GM12874 (cell line): ENCODE measurements around the gene ZNF37A.

Source experiments
- CTCF ChIP-seq: IDR thresholded peaks from 2 replicates; pipeline ENCODE4 v1.5.1; 2011; ENCODE audit warnings: low read depth, mild to moderate bottlenecking, control low read depth, low read length, moderate library complexity; ENCODE audit not compliant: insufficient read depth

ZNF37A gene

GRCh38 chr10:38093816-38094157, 350 bp upstream of the ZNF37A start:
- no peak for TF ChIP-seq CTCF

GRCh38 chr10:38094927-38095574, 914 bp downstream of the ZNF37A start:
- no peak for TF ChIP-seq CTCF

- no peak for TF ChIP-seq CTCF
Measured at GRCh38 chr10:38102880-38103279, 8.7 kb downstream of the ZNF37A start.

- TF ChIP-seq CTCF: no peak
Measured at GRCh38 chr10:38103756-38104155, 9.6 kb downstream of the ZNF37A start.

GRCh38 chr10:38112159-38112558, 18.0 kb downstream of the ZNF37A start:
- TF ChIP-seq CTCF: no peak

GRCh38 chr10:38118072-38118807, 24.1 kb downstream of the ZNF37A start:
- no peak for TF ChIP-seq CTCF

GRCh38 chr10:38119038-38119437, 24.9 kb downstream of the ZNF37A start:
- TF ChIP-seq CTCF: no peak
